VCaP (cell line): ENCODE results near the gene LAMP2.

Source experiments
- H3K27ac ChIP-seq: fragments of 450-650 bp; 2 replicates; pipeline ENCODE4 v1.5.1; 2017
- CTCF ChIP-seq: fragments of 450-650 bp; conservative IDR thresholded peaks from 2 replicates; pipeline ENCODE4 v1.5.1; 2017; ENCODE audit warnings: mild to moderate bottlenecking, moderate library complexity

The LAMP2 gene

GRCh38 chrX:120468479-120468824 is 644 bp downstream of the LAMP2 start:
- no peak for TF ChIP-seq CTCF
- H3K27ac ChIP-seq = peak overlapping the region; percentile 71

- peak overlapping the region; percentile 71 for H3K27ac ChIP-seq
- TF ChIP-seq CTCF = no peak
Observed at GRCh38 chrX:120468071-120468470, 1.0 kb downstream of the LAMP2 start.

- H3K27ac ChIP-seq = no peak overlapping the region
- TF ChIP-seq CTCF = no peak
Observed at GRCh38 chrX:120464411-120464810, 4.7 kb downstream of the LAMP2 start.

GRCh38 chrX:120463241-120463640 is 5.9 kb downstream of the LAMP2 start:
- H3K27ac ChIP-seq = peak overlapping the region; percentile 22; the same call in 1 of the 2 replicates

GRCh38 chrX:120462370-120462769 is 6.7 kb downstream of the LAMP2 start:
- peak overlapping the region; percentile 22; the same call in 1 of the 2 replicates for H3K27ac ChIP-seq
- TF ChIP-seq CTCF = no peak

More at GRCh38 chrX:120463241-120463640, 5.9 kb downstream of the LAMP2 start:
- TF ChIP-seq CTCF = no peak

GRCh38 chrX:120459309-120459708 is 9.8 kb downstream of the LAMP2 start:
- no peak for TF ChIP-seq CTCF
- no peak overlapping the region for H3K27ac ChIP-seq

GRCh38 chrX:120457766-120458180 is 11.3 kb downstream of the LAMP2 start:
- no peak for TF ChIP-seq CTCF
- no peak overlapping the region for H3K27ac ChIP-seq

GRCh38 chrX:120456973-120457372 is 12.1 kb downstream of the LAMP2 start:
- TF ChIP-seq CTCF = no peak
- no peak overlapping the region for H3K27ac ChIP-seq
